GM12891 (cell line): ENCODE data around the gene C1orf226.
"Not testable (repeated sequence)": the region's sequence is repeated elsewhere in the genome, so short reads cannot be mapped to it uniquely, and the experiment has no call there.

ENCODE experiments used
- DNase-seq: peaks from one replicate; pipeline ENCODE4 v3.0.0; 2011; ENCODE audit warnings: low spot score; ENCODE audit not compliant: insufficient read length
- FAIRE-seq: peaks from 2 replicates; lab custom pipeline; 2011; peaks lifted over from hg19 to GRCh38; lab: Jason Lieb, UNC
- PAX5 ChIP-seq: IDR thresholded peaks from 2 replicates; pipeline ENCODE4 v1.6.1; 2011; ENCODE audit warnings: low read length, moderate library complexity, mild to moderate bottlenecking; ENCODE audit not compliant: insufficient read depth, severe bottlenecking
- POLR2A ChIP-seq: IDR thresholded peaks from 2 replicates; pipeline ENCODE4 v1.6.1; 2011; ENCODE audit warnings: low read depth, low read length, control low read depth
- POLR2AphosphoS5 ChIP-seq: IDR thresholded peaks from 2 replicates; pipeline ENCODE4 v1.6.1; 2011; ENCODE audit warnings: low read depth, low read length, control low read depth
- POU2F2 ChIP-seq: IDR thresholded peaks from 2 replicates; pipeline ENCODE4 v1.6.1; 2011; ENCODE audit warnings: low read depth, mild to moderate bottlenecking, control low read depth, low read length, moderate library complexity
- SPI1 ChIP-seq: IDR thresholded peaks from 2 replicates; pipeline ENCODE4 v1.6.1; 2011; ENCODE audit warnings: low read depth, low read length, control low read depth
- TAF1 ChIP-seq: IDR thresholded peaks from 2 replicates; pipeline ENCODE4 v1.6.1; 2011; ENCODE audit warnings: low read depth, low read length, control low read depth

The C1orf226 gene

DNA sequence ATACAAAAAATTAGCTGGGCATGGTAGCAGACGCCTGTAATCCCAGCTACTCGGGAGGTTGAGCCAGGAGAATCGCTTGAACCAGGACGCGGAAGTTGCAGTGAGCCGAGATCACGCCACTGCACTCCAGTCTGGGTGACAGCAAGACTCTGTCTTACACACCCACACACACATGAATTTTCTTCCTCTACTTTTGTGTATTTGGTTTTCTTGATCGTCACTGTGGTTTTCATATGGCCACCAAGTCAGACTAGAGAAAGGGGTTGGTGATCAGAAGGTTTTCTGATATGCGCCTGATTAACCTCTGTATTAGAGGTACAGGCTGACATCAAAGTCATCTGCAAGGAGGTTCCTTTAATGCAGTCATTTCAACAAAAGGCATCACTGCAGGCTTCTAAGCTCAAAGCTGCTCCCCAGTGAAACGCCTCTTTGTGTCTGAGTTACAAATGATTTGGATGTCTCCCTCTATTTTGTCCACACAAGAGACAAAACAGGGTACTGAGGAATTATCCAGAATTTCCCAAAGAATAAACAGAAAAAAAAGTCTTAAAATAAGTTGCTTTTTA lies 19.3 kb downstream of the C1orf226 start:
- FAIRE-seq: no peak
- TF ChIP-seq POLR2A: no peak
- TF ChIP-seq SPI1: no peak
- no peak for TF ChIP-seq POLR2AphosphoS5
- no peak for DNase-seq

DNA sequence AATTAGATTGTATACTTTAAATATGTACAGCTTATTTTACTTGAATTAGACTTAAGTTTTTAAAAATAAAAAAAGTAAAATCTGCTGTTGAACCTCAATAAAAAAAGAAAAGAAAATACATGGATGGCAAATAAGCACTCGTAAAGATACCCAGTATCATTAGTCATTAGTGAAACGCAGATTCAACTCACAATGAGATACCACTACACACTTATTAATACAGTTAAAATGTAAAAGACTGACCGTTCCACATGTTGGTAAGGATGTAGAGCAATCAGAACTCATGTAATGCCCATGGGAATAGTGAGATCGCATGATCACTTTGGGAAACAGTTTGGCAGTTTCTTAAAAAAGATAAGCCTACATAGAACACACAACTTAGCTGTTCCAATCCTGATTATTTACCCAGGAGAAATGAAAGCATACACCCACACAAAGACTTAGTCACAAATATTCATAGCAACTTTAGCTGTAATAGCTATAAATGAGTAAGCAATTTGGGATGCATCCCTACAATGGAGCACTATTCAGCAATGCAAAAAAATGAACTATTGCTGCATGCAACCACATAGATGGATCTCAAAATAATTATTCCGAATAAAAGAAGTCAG lies 23.1 kb downstream of the C1orf226 start:
- DNase-seq: no peak
- no peak for FAIRE-seq
- no peak for TF ChIP-seq POLR2A
- TF ChIP-seq SPI1: no peak
- no peak for TF ChIP-seq POLR2AphosphoS5
- no peak for TF ChIP-seq PAX5
- no peak for TF ChIP-seq TAF1
- no peak for TF ChIP-seq POU2F2

DNA sequence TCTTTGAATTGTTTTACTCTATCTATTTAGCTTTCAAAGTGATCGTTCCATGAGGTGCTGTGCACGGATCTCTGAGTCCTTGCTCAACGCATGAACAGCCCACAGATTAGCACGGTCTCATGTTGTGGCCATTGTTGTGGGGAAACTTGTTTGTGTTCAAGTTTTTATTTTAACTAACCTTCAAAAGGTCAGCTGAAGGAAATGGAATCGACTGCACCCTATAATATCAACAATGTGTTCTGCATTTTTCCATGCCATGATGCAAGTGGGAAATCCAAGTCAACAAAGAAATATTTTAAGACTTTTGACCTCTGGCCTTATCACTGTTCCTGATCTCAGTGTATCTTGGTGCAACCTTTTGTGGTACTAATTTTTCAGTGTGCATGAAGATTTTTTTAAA lies 24.3 kb downstream of the C1orf226 start:
- FAIRE-seq (no peak), DNase-seq (no peak)
- TF ChIP-seq POLR2A: no peak
- no peak for TF ChIP-seq POLR2AphosphoS5
- TF ChIP-seq POU2F2: no peak
- TF ChIP-seq PAX5: no peak
- no peak for TF ChIP-seq TAF1
- no peak for TF ChIP-seq SPI1

DNA sequence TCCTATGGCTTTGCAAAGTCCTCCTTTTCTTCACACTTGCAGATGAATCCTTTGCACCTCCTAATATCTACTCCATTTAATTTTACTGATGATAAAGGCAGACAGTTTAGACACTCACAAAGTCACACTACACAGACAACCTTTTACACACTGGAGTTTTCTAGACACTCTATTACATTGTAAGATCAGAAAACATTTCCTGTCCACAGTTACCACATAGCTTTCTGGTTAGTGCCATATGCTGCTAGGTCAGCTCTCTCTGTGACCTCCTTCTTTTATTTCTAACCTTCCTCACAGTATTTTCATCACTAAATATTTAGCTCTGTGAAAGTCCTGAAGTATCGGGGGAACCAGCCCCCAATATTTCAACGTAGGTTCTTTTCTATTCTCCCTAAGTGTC lies 25.3 kb downstream of the C1orf226 start:
- TF ChIP-seq POLR2AphosphoS5 (no peak), POU2F2 (no peak), SPI1 (no peak), POLR2A (no peak), TAF1 (no peak), PAX5 (no peak)
- DNase-seq (no peak), FAIRE-seq (no peak)

DNA sequence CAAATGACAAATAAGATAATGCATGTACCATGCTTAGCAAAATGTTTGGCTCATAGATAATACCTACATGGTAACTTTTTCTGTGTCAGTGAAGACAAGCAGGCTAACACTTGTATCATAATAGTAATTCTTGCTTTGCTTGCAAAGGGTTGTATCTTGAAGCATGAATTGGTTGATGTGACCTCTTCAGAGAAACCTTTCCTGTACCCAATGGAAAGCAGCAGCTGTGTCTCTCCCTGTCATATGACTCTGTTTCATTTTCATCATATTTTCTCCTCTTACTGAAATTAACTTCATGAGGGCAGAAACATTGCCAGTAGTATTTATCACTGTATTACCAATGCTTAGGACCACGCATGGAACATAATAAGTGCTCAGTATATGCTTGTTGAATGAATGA lies 26.0 kb downstream of the C1orf226 start:
- no peak for FAIRE-seq
- TF ChIP-seq TAF1 (no peak), POLR2A (no peak)
- no peak for DNase-seq

DNA sequence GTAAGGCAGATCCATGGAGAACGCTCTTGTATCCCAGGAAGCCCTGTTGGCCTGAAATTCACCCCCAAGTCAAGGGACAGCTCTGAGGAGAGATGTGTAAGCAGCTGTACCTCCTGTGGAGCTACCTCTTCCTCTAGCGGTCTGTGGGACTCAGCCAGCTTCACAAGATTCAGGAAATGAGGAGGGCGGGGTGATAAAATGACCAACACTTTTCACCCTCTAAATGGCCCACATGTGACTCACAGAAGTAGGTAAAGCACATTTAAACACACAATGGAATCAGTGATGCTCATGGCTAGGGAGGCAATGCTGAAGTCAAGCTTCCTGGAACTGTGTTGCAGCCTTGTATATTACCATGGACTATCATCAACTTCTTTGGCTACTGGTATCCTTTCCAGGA lies 30.5 kb downstream of the C1orf226 start, which contains the start of gene SH2D1B:
Gene SH2D1B, minus strand, starts transcription at position 135 of the 400 bp plus-strand sequence. Its CDS starts 120 bp downstream, at position 15.
- FAIRE-seq (no peak), DNase-seq (no peak)
- TF ChIP-seq TAF1 (no peak), POLR2A (no peak), PAX5 (no peak), POU2F2 (no peak), SPI1 (no peak), POLR2AphosphoS5 (no peak)

DNA sequence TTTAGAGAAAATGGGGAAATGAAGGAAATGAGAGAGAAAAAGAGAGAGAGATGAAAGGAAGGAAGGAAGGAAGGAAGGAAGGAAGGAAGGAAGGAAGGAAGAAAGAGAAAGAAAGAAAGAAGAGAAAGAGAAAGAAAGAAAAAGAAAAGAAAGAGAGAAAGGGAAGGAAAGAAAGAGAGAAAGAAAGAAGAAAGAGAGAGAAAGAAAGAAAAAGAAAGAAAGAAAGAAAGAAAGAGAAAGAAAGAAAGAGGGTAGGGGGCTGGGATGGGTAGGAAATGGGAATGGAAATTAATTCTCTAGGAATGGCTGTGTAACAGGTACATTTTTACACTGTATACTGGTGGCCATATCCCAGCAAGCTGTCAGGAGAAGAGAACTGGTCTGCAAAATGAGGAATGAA lies 34.7 kb downstream of the C1orf226 start:
- DNase-seq (no peak), FAIRE-seq (no peak)
- no peak for TF ChIP-seq TAF1
- no peak for TF ChIP-seq POLR2A
- TF ChIP-seq SPI1: no peak
- TF ChIP-seq POLR2AphosphoS5: no peak
- no peak for TF ChIP-seq POU2F2
- no peak for TF ChIP-seq PAX5

DNA sequence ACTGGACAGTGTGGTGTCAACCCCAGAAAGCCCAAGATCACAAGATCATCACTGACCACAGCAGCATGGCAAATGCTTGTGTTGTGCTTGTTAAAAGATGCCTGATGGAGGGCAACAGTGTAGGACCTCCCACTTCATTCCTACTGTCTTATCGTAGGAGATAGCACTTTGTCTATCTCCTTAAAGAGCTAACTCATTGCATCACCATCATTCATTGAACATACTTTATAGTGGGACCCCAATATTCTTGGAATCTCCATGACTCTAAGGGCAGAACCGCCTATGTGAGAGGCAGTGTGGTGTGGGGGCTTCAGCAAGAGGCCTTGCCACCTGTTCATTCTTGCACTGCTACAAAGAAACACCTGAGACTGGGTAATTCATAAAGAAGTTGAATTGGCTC lies 35.4 kb downstream of the C1orf226 start:
- DNase-seq: no peak
- TF ChIP-seq POLR2AphosphoS5 (no peak), POU2F2 (no peak), PAX5 (no peak), TAF1 (no peak), POLR2A (no peak), SPI1 (no peak)
- no peak for FAIRE-seq

DNA sequence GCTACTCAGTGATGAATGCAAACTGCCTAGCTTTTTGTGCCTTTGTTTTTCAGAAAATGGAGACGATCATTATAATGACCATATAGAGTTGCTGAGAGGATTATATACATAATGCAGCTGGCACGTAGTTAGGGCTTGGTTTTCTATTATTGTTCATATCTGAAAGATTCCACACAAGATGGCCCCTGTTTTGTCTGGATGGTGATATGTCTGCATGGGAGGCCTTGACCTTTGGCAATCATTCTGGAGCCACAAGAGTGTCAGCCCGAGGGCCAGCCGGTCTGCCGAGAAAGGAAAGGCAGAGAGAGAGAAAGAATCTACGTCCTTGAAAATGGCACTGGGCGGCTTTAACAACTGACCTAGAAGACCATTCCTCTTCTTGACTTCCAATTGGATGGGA lies 36.1 kb downstream of the C1orf226 start:
- DNase-seq: no peak
- TF ChIP-seq POLR2A (no peak), POU2F2 (no peak), TAF1 (no peak), POLR2AphosphoS5 (no peak), SPI1 (no peak), PAX5 (no peak)
- no peak for FAIRE-seq

DNA sequence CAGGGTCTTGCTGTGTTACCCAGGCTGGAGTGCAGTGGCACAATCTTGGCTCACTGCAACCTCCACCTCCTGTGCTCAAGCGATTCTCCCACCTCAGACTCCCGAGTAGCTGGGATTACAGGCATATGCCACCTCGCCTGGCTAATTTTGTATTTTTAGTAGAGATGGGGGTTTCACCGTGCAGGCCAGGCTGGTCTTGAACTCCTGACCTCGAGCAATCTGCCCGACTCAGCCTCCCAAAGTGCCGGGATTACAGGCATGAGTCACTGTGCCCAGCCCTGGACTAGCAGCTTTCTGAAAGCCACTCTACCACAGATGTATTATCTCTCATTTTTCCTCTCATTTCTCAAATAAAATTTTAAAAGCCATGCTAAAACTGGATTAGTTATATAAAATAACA lies 37.1 kb downstream of the C1orf226 start:
- not testable (repeated sequence) for DNase-seq, FAIRE-seq

DNA sequence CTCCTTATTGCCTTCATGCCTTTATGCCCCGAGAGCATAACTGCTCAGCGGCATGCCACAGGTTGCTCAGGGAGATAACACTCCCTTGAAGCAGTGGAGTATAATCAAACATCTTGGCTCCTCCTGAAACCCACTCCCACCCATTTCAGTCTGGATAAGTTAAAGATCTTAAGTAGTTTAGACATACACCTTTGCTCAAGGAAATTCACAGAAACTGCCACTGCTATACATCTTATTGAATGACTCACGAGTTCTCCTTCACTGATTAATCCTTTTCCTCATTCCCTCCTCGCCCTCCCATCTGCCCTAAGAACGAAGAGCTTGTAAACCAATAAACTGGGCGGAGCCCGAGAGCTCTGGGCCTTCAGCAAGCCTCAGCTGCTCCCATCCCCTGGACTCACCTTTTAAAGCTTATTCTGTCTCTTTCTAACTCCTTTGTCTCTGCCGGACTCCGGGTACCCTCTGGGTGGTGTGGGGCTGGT lies 38.0 kb downstream of the C1orf226 start:
- FAIRE-seq, DNase-seq: not testable (repeated sequence)
